Endodermal cell (in vitro differentiated cells): ENCODE measurements around the gene SYT1. TPM values are rescaled to one million over a fixed set of nuclear protein-coding genes. Genes with fewer than 3 reads are reported as not detected.
A peak's percentile ranks its signal among the peaks of the same experiment; 100 is the strongest.

Source experiments
- DNase-seq: peaks from one replicate; pipeline ENCODE4 v3.0.0-alpha.2; 2017
- H3K27ac ChIP-seq: 2 replicates; pipeline ENCODE4 v1.5.1; 2013; ENCODE audit warnings: mild to moderate bottlenecking, low read depth, low read length, moderate library complexity
- H3K27me3 ChIP-seq: 2 replicates; pipeline ENCODE4 v1.6.1; 2013; ENCODE audit warnings: mild to moderate bottlenecking, low read length, moderate library complexity; ENCODE audit not compliant: insufficient read depth, control insufficient read depth, poor library complexity, severe bottlenecking
- H3K36me3 ChIP-seq: 2 replicates; pipeline ENCODE4 v1.7.0; 2013; ENCODE audit warnings: mild to moderate bottlenecking, low read length, moderate library complexity; ENCODE audit not compliant: control insufficient read depth, insufficient read depth
- H3K4me1 ChIP-seq: one replicate; pipeline ENCODE4 v1.7.0; 2013; ENCODE audit warnings: low read length; ENCODE audit not compliant: control insufficient read depth, insufficient read depth
- H3K4me3 ChIP-seq: 2 replicates; pipeline ENCODE4 v1.5.1; 2013; ENCODE audit warnings: mild to moderate bottlenecking, low read length, moderate library complexity
- H3K9ac ChIP-seq: 2 replicates; pipeline ENCODE4 v1.6.1; 2013; ENCODE audit warnings: mild to moderate bottlenecking, low read length, moderate library complexity; ENCODE audit not compliant: poor library complexity, severe bottlenecking; ENCODE audit errors: extremely low read depth
- H3K9me3 ChIP-seq: 2 replicates; pipeline ENCODE4 v1.6.1; 2013; ENCODE audit warnings: mild to moderate bottlenecking, low read length, moderate library complexity; ENCODE audit not compliant: control insufficient read depth
- H3K27ac Mint-ChIP-seq: 2 replicates; pipeline ENCODE4 v1.8.0; 2020; ENCODE audit warnings: mixed read lengths
- H3K27me3 Mint-ChIP-seq: 2 replicates; pipeline ENCODE4 v1.8.0; 2021; ENCODE audit warnings: mild to moderate bottlenecking, mixed read lengths; ENCODE audit not compliant: insufficient read depth
- H3K36me3 Mint-ChIP-seq: 2 replicates; pipeline ENCODE4 v1.8.0; 2020; ENCODE audit warnings: low read depth, mixed read lengths
- H3K4me1 Mint-ChIP-seq: 2 replicates; pipeline ENCODE4 v1.8.0; 2020; ENCODE audit warnings: mixed read lengths
- H3K4me3 Mint-ChIP-seq: 2 replicates; pipeline ENCODE4 v1.8.0; 2020; ENCODE audit warnings: mild to moderate bottlenecking, moderate library complexity, mixed read lengths
- H3K9me3 Mint-ChIP-seq: 2 replicates; pipeline ENCODE4 v1.8.0; 2020; ENCODE audit warnings: mild to moderate bottlenecking, mixed read lengths
- WGBS, 2 experiments: methylation state at CpG; one replicate each; pipeline versions ENCODE4 v1.1.5 to v1.1.7; 2013; ENCODE audit warnings: missing lambda C conversion rate in 2 of 2, mixed read lengths in 1 of 2; ENCODE audit not compliant: insufficient coverage in 1 of 2, insufficient read length in 1 of 2; 5-methylcytosine and 5-hydroxymethylcytosine counted together
- total RNA-seq, 2 donors: library from RNA; stranded (reverse); fragmentation: NEBNext Ultra II Directional in 1 of 2; extraction: Animal tissue kit (Norgen Biotek cat#: 25700) in 1 of 2; gene quantifications; 2 replicates in 1 of 2; 3 replicates in 1 of 2; pipeline ENCODE4 v1.2.1, GENCODE V29; 2021
- TF ChIP-seq, protein P1 (sequence below): fragments of 200-600 bp; sonication (generic); conservative IDR thresholded peaks from 2 replicates; pipeline ENCODE4 v1.5.0; 2021; ENCODE audit warnings: antibody characterized with exemption, mild to moderate bottlenecking

SYT1 gene
- total RNA-seq, 2 donors from 2014 or later, result 6.8 to 10.7 TPM

DNA sequence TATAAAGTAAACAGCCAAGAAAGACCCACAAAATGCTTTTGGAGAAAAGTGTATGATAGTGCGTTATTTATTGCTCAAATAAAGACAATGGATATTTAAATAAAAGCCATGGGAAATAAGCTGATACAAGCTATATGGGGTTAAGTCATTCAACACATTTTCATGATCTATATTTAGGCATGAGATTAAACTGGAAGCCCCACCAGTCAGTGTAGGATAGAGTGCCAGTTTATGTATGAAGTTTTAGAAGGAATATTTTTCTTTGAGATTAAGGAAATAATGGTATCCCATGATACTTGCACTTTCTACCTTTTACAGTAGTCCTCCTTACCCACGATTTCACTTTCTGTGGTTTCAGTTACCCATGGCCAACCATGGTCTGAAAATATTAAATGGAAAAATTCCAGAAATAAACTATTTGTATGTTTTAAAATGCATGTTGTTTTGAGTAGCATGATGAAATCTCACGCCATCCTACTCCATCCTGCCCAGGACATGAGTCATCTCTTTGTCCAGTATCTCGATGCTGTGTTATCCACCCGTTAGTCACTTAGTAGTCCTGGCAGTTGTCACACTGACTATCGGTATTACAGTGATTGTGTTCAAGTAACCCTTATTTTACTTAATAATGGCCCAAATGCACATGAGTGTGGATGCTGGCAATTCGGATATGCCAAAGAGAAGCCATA lies 22.3 kb downstream of the SYT1 start:
- no peak overlapping the region for H3K27ac ChIP-seq
- 90 to 91% methylated on average over 5 to 7 of the region's 7 CpGs for WGBS, 2 experiments
- H3K27ac Mint-ChIP-seq, result no peak overlapping the region

DNA sequence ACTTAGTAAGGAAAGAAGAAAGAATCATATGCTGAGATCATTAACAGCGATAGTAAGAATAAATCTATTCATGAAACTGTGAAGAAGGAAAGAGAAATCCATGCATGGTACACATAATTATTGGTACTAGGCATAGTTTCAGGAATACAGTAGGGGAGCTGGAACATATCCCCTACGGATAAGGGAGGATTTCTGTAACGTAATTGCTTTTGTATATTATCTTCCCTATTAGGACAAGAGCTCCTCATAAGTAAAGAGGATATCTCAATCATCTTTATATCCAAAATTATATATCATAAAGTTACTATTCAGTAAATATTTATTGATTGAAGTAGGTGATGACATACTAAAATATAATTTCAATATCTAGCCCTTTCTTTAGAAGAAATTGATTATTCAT lies 22.9 kb downstream of the SYT1 start:
- TF ChIP-seq, protein P1, sequence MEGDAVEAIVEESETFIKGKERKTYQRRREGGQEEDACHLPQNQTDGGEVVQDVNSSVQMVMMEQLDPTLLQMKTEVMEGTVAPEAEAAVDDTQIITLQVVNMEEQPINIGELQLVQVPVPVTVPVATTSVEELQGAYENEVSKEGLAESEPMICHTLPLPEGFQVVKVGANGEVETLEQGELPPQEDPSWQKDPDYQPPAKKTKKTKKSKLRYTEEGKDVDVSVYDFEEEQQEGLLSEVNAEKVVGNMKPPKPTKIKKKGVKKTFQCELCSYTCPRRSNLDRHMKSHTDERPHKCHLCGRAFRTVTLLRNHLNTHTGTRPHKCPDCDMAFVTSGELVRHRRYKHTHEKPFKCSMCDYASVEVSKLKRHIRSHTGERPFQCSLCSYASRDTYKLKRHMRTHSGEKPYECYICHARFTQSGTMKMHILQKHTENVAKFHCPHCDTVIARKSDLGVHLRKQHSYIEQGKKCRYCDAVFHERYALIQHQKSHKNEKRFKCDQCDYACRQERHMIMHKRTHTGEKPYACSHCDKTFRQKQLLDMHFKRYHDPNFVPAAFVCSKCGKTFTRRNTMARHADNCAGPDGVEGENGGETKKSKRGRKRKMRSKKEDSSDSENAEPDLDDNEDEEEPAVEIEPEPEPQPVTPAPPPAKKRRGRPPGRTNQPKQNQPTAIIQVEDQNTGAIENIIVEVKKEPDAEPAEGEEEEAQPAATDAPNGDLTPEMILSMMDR, result no peak
- Histone ChIP-seq H3K4me1 (no peaks in the 10 kb centered on the region), H3K27ac (no peak overlapping the region), H3K36me3 (no peaks in the 10 kb centered on the region), H3K4me3 (no peak overlapping the region), H3K9ac (no peak overlapping the region), H3K9me3 (no peaks in the 10 kb centered on the region), H3K27me3 (no peaks in the 10 kb centered on the region)
- no peaks in the 10 kb centered on the region for H3K27me3 Mint-ChIP-seq
- WGBS, 2 experiments, result 90 to 100% methylated on average over 2 of the region's 3 CpGs
- no peak overlapping the region for H3K27ac Mint-ChIP-seq
- no peaks in the 10 kb centered on the region for H3K9me3 Mint-ChIP-seq
- no peaks in the 10 kb centered on the region for H3K36me3 Mint-ChIP-seq
- H3K4me3 Mint-ChIP-seq, result no peak overlapping the region
- DNase-seq, result no peak
- H3K4me1 Mint-ChIP-seq, result peaks cover 5% of the 10 kb centered on the region

More for the DNA sequence above, 22.3 kb downstream of the SYT1 start:
- H3K36me3 ChIP-seq, result no peaks in the 10 kb centered on the region
- Mint-ChIP-seq H3K4me1 (peaks cover 5% of the 10 kb centered on the region), H3K9me3 (no peaks in the 10 kb centered on the region), H3K36me3 (no peaks in the 10 kb centered on the region), H3K27me3 (no peaks in the 10 kb centered on the region), H3K4me3 (no peak overlapping the region)
- no peaks in the 10 kb centered on the region for H3K27me3 ChIP-seq
- H3K9me3 ChIP-seq, result no peaks in the 10 kb centered on the region
- peak; percentile 31 for DNase-seq
- H3K4me1 ChIP-seq, result no peaks in the 10 kb centered on the region
- TF ChIP-seq, protein P1, result no peak
- no peak overlapping the region for H3K4me3 ChIP-seq
- H3K9ac ChIP-seq, result no peak overlapping the region

DNA sequence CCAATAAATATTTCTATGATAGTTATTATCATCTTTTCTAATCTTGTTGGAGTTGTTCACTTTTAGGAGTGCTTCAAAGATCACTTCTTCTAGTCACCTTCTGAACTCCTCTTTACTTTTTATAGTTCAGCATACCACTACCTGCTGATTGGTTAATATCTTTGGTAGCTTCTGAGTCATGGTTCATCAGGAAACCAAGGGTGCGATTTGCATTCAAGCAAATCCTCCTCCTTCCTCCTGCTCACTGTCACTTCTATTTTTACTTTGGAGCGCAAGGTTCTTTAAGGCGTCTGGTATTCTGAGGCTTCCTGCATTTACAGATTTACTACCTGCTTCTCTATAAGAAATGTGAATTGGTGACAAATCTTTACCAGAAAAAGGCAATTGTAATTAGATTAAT lies 24.0 kb downstream of the SYT1 start:
- Histone ChIP-seq H3K36me3 (no peaks in the 10 kb centered on the region), H3K4me3 (no peak overlapping the region), H3K4me1 (no peaks in the 10 kb centered on the region), H3K9me3 (no peaks in the 10 kb centered on the region), H3K27ac (no peak overlapping the region), H3K27me3 (no peaks in the 10 kb centered on the region), H3K9ac (no peak overlapping the region)
- 74% methylated on average over 3 of the region's 3 CpGs; no CpG with 5 or more reads in 1 of the 2 experiments for WGBS, 2 experiments
- no peaks in the 10 kb centered on the region for H3K36me3 Mint-ChIP-seq
- TF ChIP-seq, protein P1, result no peak
- no peaks in the 10 kb centered on the region for H3K9me3 Mint-ChIP-seq
- H3K27me3 Mint-ChIP-seq, result no peaks in the 10 kb centered on the region
- DNase-seq, result no peak
- H3K4me1 Mint-ChIP-seq, result peaks cover 5% of the 10 kb centered on the region
- H3K27ac Mint-ChIP-seq, result no peak overlapping the region
- no peak overlapping the region for H3K4me3 Mint-ChIP-seq
